ENCODE data around the gene USP47. TPM values are rescaled to one million over a fixed set of nuclear protein-coding genes. Genes with fewer than 3 reads are reported as not detected.

USP47 gene
- total and polyA plus RNA-seq, 9 of the 15 experiments (the other 6 are each of a cell fraction or from before 2014, with no cell fraction given) = 13.1 to 63.6 (median 34.7) TPM

- no peak overlapping the region for H3K4me2 ChIP-seq (ENCODE audit: insufficient read depth, low read length)
- no peak overlapping the region for H3K4me3 ChIP-seq
- intact Hi-C loops (cut with micrococcal nuclease) = no loop called here
- no peak for DNase-seq (ENCODE audit: extremely low read depth in 1 of 4, low spot score in 3 of 4)
- TF ChIP-seq MAFG (tag; conservative IDR thresholded peaks at IDR 0.05) (no peak), NEUROD1 (IDR thresholded peaks at IDR 0.05; ENCODE audit: borderline replicate concordance, low read depth, low read length, partially characterized antibody) (no peak), ESRRB (CRISPR knock-in tag; IDR thresholded peaks at IDR 0.05; ENCODE audit: borderline replicate concordance) (no peak), ZSCAN32 (CRISPR knock-in tag; IDR thresholded peaks at IDR 0.05) (no peak), RBM14 (IDR thresholded peaks at IDR 0.05; ENCODE audit: borderline replicate concordance, insufficient read depth, low read depth, low read length) (no peak), ZBTB9 (CRISPR knock-in tag; IDR thresholded peaks at IDR 0.05) (no peak), ARID3A (IDR thresholded peaks at IDR 0.05; ENCODE audit: borderline replicate concordance, low read depth, low read length) (no peak), ARHGAP35 (IDR thresholded peaks at IDR 0.05; ENCODE audit: partially characterized antibody) (no peak), CREB5 (CRISPR knock-in tag; IDR thresholded peaks at IDR 0.05) (no peak), FOXK1 (CRISPR knock-in tag; IDR thresholded peaks at IDR 0.05; ENCODE audit: borderline replicate concordance) (no peak), SMAD4 (CRISPR knock-in tag; conservative IDR thresholded peaks at IDR 0.05) (no peak), ZBTB5 (IDR thresholded peaks at IDR 0.05) (no peak)
- TF ChIP-seq, protein P1, sequence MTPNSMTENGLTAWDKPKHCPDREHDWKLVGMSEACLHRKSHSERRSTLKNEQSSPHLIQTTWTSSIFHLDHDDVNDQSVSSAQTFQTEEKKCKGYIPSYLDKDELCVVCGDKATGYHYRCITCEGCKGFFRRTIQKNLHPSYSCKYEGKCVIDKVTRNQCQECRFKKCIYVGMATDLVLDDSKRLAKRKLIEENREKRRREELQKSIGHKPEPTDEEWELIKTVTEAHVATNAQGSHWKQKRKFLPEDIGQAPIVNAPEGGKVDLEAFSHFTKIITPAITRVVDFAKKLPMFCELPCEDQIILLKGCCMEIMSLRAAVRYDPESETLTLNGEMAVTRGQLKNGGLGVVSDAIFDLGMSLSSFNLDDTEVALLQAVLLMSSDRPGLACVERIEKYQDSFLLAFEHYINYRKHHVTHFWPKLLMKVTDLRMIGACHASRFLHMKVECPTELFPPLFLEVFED (CRISPR knock-in tag; conservative IDR thresholded peaks at IDR 0.05) = no peak
- in situ Hi-C loops (cut with MboI) = no loop called here
- WGBS (ENCODE audit: insufficient coverage, low coverage, missing lambda C conversion rate) = 78% methylated on average over 2 of the region's 2 CpGs
- H3K27ac ChIP-seq (ENCODE audit: extremely low read depth, low read depth, low read length) = no peak overlapping the region
- ATAC-seq = no peak
- no peak overlapping the region for H2AFZ ChIP-seq (ENCODE audit: low read depth, low read length)
- H3K9me3 ChIP-seq (replicated peaks; ENCODE audit: control insufficient read depth, insufficient read depth, low read depth, low read length) = 0 out of 2 replicates have a peak, but pooled peaks cover 1% of the 10 kb centered on the region
- H3K9ac ChIP-seq (ENCODE audit: insufficient read depth in 1 of 2, low read depth in 2 of 2, low read length in 2 of 2) = no peak overlapping the region
- H3K36me3 ChIP-seq (ENCODE audit: control insufficient read depth, insufficient read depth, low read length) = no peaks in the 10 kb centered on the region
- no peak for FAIRE-seq
- H3K79me2 ChIP-seq (ENCODE audit: control insufficient read depth, insufficient read depth, low read length) = no peaks in the 10 kb centered on the region
- CTCF ChIA-PET (ENCODE audit: low intra/inter-chr PET ratio) = no interaction called here
- H3K9me1 ChIP-seq (ENCODE audit: control insufficient read depth, insufficient read depth, low read length) = no peaks in the 10 kb centered on the region
- no peaks in the 10 kb centered on the region for H4K20me1 ChIP-seq (replicated peaks; ENCODE audit: control insufficient read depth, insufficient read depth, low read length)
- H3K4me1 ChIP-seq (replicated peaks in 1 of 2; ENCODE audit: control insufficient read depth in 2 of 2, insufficient read depth in 2 of 2, low read length in 2 of 2) = peaks cover 0 to 4% of the 10 kb centered on the region in 2 experiments; a peak in 3 of 5 replicates
- POLR2A ChIA-PET = interaction anchor here (1.0 kb wide), 1 partner anchor 11 kb away, joined by 4 read pairs; no protein-coding TSS in a partner anchor
- peaks cover 6 to 61% of the 10 kb centered on the region in 2 experiments; a peak in 4 of 5 replicates for H3K27me3 ChIP-seq (ENCODE audit: control insufficient read depth in 2 of 2, insufficient read depth in 2 of 2, low read length in 2 of 2)
- BruUV-seq (replicated peaks) = no TSS peak
Measured at GRCh38 chr11:11980200-11980599, 138.4 kb downstream of the USP47 start.
